LNCAP (cell line): ENCODE data around the gene PDXK.

Experiments used
- CTCF ChIP-seq: fragments of 450-650 bp; IDR thresholded peaks from 2 replicates; pipeline ENCODE4 v1.5.1; 2017; ENCODE audit warnings: mild to moderate bottlenecking

The PDXK gene

GRCh38 chr21:43764576-43765495 lies 45.9 kb downstream of the PDXK start:
- no peak for TF ChIP-seq CTCF

- TF ChIP-seq CTCF = no peak
Measured at GRCh38 chr21:43766734-43767497, 48.0 kb downstream of the PDXK start.

GRCh38 chr21:43767498-43767983 lies 48.6 kb downstream of the PDXK start:
- TF ChIP-seq CTCF = no peak

- no peak for TF ChIP-seq CTCF
Measured at GRCh38 chr21:43767984-43768867, 49.3 kb downstream of the PDXK start.

GRCh38 chr21:43768868-43769167 lies 49.9 kb downstream of the PDXK start:
- TF ChIP-seq CTCF = no peak

- TF ChIP-seq CTCF = no peak
Measured at GRCh38 chr21:43769325-43769958, 50.5 kb downstream of the PDXK start.
